Dedifferentiated amniotic fluid mesenchymal stem cell (primary cell): ENCODE results near the gene GAPDH.
"Not testable (repeated sequence)": the region's sequence is repeated elsewhere in the genome, so short reads cannot be mapped to it uniquely, and the experiment has no call there.

Source experiments
- DNase-seq: peaks from one replicate; pipeline ENCODE4 v3.0.0-alpha.2; 2016; ENCODE audit errors: extremely low spot score

The GAPDH gene

DNA sequence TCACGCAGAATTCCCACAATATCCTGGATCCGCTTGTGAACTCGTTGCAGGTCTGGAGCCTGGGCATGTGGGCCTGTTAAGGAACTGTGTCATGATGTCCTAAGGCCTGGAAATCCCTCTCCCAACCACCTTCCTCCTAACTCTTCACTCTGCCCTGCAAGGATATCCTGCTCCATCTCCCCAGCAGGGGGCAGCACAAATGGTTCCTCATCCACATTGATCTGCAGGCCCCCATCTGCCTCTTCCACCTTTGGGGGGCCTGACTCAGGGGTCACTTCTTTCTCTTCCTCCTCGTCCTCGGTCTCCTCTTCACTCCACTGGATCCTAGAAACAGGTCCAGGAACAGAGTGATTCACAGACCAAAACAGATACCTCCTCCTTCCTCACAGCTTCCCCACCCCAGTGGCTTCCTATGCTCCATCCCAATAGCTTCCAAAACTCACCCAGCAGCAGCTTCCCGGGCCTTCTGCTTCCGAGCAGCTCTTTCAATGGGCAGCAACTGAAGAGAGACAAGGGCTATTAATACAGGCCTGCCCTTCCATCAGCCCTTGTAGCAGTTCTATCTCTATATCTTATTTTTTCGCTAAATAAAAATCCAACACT, 29.2 kb downstream of the GAPDH start:
- peak; percentile 27 for DNase-seq

GRCh38 chr12:6567112-6567670, 32.9 kb downstream of the GAPDH start:
- DNase-seq: no peak

- DNase-seq: no peak
These were observed 35.0 kb downstream of the GAPDH start for GRCh38 chr12:6569312-6569711.

DNA sequence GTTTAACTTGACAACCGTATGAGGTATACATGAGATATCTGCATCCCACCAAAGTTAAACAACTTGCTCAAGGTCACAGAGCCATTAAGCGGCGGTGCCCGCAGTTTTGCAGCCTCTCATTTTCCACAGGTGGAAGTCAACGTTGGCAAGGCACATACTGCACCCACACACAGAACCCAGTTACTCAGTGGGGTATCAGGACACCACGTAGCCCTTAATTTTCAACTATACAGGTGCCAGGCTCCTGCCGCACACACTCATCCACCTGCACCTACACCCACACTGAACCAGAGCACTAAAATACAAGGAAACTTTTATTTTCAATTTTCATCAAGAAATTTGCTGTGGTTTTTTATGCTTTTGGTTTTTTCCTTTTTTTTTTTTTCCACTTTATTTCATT, 35.5 kb downstream of the GAPDH start:
- no peak for DNase-seq

GRCh38 chr12:6570264-6570887, 36.1 kb downstream of the GAPDH start:
- no peak for DNase-seq

GRCh38 chr12:6573001-6573400, 38.7 kb downstream of the GAPDH start:
- no peak for DNase-seq

DNA sequence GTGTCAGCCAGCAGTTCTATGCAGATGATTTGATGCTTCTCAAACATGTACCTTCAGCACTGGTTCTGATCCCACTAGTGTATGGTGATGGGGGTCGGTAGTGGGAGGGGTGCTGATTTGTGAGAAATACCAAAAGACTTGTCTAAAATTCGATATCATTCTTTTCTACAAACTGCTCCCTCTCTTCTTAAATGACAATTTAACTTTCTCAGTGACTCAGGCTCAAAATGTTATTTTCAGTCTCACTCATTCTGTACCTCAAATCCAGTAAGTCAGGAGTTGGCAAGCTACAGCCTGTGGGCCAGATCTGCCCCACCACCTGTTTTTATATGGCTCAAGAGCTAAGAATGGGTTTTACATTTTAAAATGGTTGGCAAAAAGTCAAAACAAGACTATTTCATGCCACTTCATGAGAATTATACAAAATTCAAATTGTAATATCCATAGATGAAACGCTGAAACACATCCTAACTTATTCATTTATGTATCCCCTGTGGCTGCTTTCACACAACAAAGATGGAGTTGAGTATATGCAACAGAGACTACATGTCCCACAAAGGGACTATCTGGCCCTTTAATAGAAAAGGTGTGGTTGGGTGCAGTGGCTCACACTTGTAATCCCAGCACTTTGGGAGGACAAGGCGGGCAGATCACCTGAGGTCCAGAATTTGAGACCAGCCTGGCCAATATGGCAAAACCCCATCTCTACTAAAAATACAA, 40.4 kb downstream of the GAPDH start:
- DNase-seq: no peak

GRCh38 chr12:6575648-6576047, 41.3 kb downstream of the GAPDH start:
- no peak for DNase-seq

GRCh38 chr12:6582196-6582595, 47.9 kb downstream of the GAPDH start:
- no peak for DNase-seq

DNA sequence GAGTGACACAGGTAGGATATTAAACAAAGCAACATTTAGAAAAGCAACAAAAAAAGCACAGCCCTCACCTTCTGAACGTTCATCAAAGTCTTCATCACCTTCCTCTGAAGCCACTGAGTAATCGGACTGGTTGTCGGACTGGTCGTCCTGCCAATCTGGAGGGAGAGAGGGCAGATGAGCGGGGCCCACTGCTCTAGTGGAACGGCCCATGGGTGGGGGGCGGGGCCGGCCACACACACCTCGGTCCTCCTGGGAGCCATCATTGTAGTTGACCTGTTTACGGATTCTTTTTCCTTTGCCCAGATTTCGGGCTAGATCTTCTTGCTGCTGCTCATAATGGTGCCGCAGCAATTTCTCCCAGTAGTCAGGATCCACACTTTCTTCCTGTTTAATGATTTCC, 48.6 kb downstream of the GAPDH start:
- DNase-seq: no peak

DNA sequence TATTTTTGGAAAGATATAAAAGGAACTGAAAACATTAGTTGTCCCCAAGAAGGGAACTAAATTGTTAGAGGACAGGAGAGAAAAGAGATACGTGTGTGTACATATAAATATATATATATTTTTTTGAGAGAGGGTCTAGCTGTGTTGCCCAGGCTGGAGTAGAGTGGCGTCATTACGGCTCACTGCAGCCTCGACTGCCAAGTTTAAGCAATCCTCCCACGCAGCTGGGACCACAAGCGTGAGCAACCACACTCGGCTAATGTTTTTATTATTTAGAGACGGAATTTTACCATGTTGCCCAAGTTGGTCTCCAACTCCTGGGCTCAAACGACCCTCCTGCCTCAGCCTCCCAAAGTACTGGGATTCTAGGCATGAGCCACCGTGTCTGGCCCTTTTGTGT, 50.0 kb downstream of the GAPDH start:
- no peak for DNase-seq

- not testable (repeated sequence) for DNase-seq
These were observed 52.3 kb downstream of the GAPDH start for GRCh38 chr12:6586569-6586968.
